K562 (cell line): ENCODE results near the gene LRRC71. TPM values are rescaled to one million over a fixed set of nuclear protein-coding genes. Genes with fewer than 3 reads are reported as not detected.

Source experiments
- ATAC-seq: fragments of 200-7000 bp; cut with Tn5 transposase; 3 replicates; pipeline ENCODE4 v1.9.1; 2020; ENCODE audit warnings: moderate library complexity
- BruUV-seq: library from RNA; stranded (reverse); fragments of 400-500 nt; replicated peaks from 2 replicates; lab custom pipeline; 2021; lab: Mats Ljungman, UMichigan
- CTCF ChIA-PET: fragments of 300-600 bp; formaldehyde crosslinking; extraction: SDS; loops from one replicate; lab custom pipeline; 2021; ENCODE audit warnings: low intra/inter-chr PET ratio; lab: Yijun Ruan, JAX
- POLR2A ChIA-PET: fragments of 300-600, 350-650 bp; sonication (Branson Sonifier 250); formaldehyde crosslinking; extraction: SDS; loops from one replicate; lab custom pipeline; 2021; ENCODE audit warnings: antibody characterized with exemption, inconsistent platforms; lab: Yijun Ruan, JAX
- DNase-seq, 4 experiments: peaks; one replicate each; pipeline versions ENCODE4 v3.0.0 to v3.0.0-alpha.2; 2011 to 2018; ENCODE audit warnings: low spot score in 3 of 4, mixed read lengths in 3 of 4; ENCODE audit errors: extremely low read depth in 1 of 4
- FAIRE-seq: peaks from 2 replicates; lab custom pipeline; 2011; peaks lifted over from hg19 to GRCh38; lab: Jason Lieb, UNC
- H2AFZ ChIP-seq: 2 replicates; pipeline ENCODE4 v1.6.0; 2011; ENCODE audit warnings: low read depth, low read length, control low read depth, inconsistent platforms
- H3K27ac ChIP-seq: fragments of 200-600 bp; 3 replicates; pipeline ENCODE4 v1.8.0; 2011; ENCODE audit warnings: low read depth, mild to moderate bottlenecking, control low read depth, inconsistent platforms, low read length, moderate library complexity, mixed read lengths; ENCODE audit errors: extremely low read depth
- H3K27me3 ChIP-seq, 2 experiments: fragments of 300-600 bp in 1 of 2; 2 replicates in 1 of 2; 3 replicates in 1 of 2; pipeline versions ENCODE4 v1.6.0 to v1.8.0; 2011; ENCODE audit warnings: inconsistent platforms in 2 of 2, low read length in 2 of 2, mild to moderate bottlenecking in 1 of 2, mixed read lengths in 1 of 2, moderate library complexity in 1 of 2; ENCODE audit not compliant: control insufficient read depth in 2 of 2, insufficient read depth in 2 of 2
- H3K36me3 ChIP-seq: fragments of 300-600 bp; 3 replicates; pipeline ENCODE4 v1.8.0; 2011; ENCODE audit warnings: mild to moderate bottlenecking, low read length, inconsistent platforms; ENCODE audit not compliant: control insufficient read depth, insufficient read depth
- H3K4me1 ChIP-seq, 2 experiments: fragments of 200-600 bp in 1 of 2; replicated peaks in 1 of 2; 2 replicates in 1 of 2; 3 replicates in 1 of 2; pipeline versions ENCODE4 v1.5.1 to v1.8.0; 2011; ENCODE audit warnings: inconsistent platforms in 2 of 2, low read length in 2 of 2, mild to moderate bottlenecking in 1 of 2, mixed read lengths in 1 of 2, moderate library complexity in 1 of 2; ENCODE audit not compliant: control insufficient read depth in 2 of 2, insufficient read depth in 2 of 2
- H3K4me2 ChIP-seq: 2 replicates; pipeline ENCODE4 v1.6.1; 2011; ENCODE audit warnings: low read length, control low read depth, inconsistent platforms, mixed read lengths; ENCODE audit not compliant: insufficient read depth
- H3K4me3 ChIP-seq: fragments of 200-600 bp; sonication (generic), shearing (Covaris generic); 2 replicates; pipeline ENCODE4 v1.5.1; 2016; ENCODE audit warnings: control low read depth, inconsistent platforms
- H3K79me2 ChIP-seq: fragments of 200-600 bp; 3 replicates; pipeline ENCODE4 v1.8.0; 2011; ENCODE audit warnings: low read length, inconsistent platforms; ENCODE audit not compliant: control insufficient read depth, insufficient read depth
- H3K9ac ChIP-seq, 2 experiments: 2 replicates each; pipeline versions ENCODE4 v1.6.0 to v1.6.1; 2011; ENCODE audit warnings: low read depth in 2 of 2, low read length in 2 of 2, control low read depth in 1 of 2, inconsistent platforms in 1 of 2, mild to moderate bottlenecking in 1 of 2, mixed read lengths in 1 of 2; ENCODE audit not compliant: insufficient read depth in 1 of 2
- H3K9me1 ChIP-seq: one replicate; pipeline ENCODE4 v1.6.0; 2011; ENCODE audit warnings: inconsistent platforms, mild to moderate bottlenecking, low read length, moderate library complexity; ENCODE audit not compliant: control insufficient read depth, insufficient read depth
- H3K9me3 ChIP-seq: replicated peaks from 2 replicates; pipeline ENCODE4 v1.5.1; 2011; ENCODE audit warnings: low read depth, low read length, inconsistent platforms; ENCODE audit not compliant: control insufficient read depth, insufficient read depth
- H4K20me1 ChIP-seq: replicated peaks from 2 replicates; pipeline ENCODE4 v1.6.1; 2011; ENCODE audit warnings: low read length, inconsistent platforms, mixed read lengths; ENCODE audit not compliant: control insufficient read depth, insufficient read depth
- CHD4 ChIP-seq: fragments of 200-600 bp; sonication (generic); IDR thresholded peaks from 3 replicates; pipeline ENCODE4 v1.6.1; 2012; ENCODE audit warnings: low read depth, mild to moderate bottlenecking, mixed read lengths, low read length, inconsistent platforms; ENCODE audit not compliant: insufficient read depth, insufficient replicate concordance, poor library complexity, severe bottlenecking
- FOS ChIP-seq: IDR thresholded peaks from 3 replicates; pipeline ENCODE4 v1.6.1; 2011; ENCODE audit not compliant: insufficient read length; ENCODE audit errors: extremely low read depth
- GTF3C2 ChIP-seq: IDR thresholded peaks from 3 replicates; pipeline ENCODE4 v1.6.1; 2011; ENCODE audit warnings: borderline replicate concordance, mild to moderate bottlenecking, moderate library complexity; ENCODE audit not compliant: insufficient read length; ENCODE audit errors: extremely low read depth
- KDM5B ChIP-seq: fragments of 200-600 bp; sonication (generic); IDR thresholded peaks from 2 replicates; pipeline ENCODE4 v1.6.1; 2012; ENCODE audit warnings: low read depth, mild to moderate bottlenecking, moderate library complexity, low read length, control low read depth, inconsistent platforms; ENCODE audit not compliant: insufficient replicate concordance
- KHSRP ChIP-seq: fragments of 450-650 bp; IDR thresholded peaks from 2 replicates; pipeline ENCODE4 v1.6.1; 2017
- MIER1 ChIP-seq: fragments of 450-650 bp; IDR thresholded peaks from 2 replicates; pipeline ENCODE4 v1.6.1; 2016; ENCODE audit warnings: antibody characterized with exemption, mild to moderate bottlenecking, low read depth
- NCOA2 ChIP-seq, 2 experiments: fragments of 450-650 bp; IDR thresholded peaks; 2 replicates each; pipeline ENCODE4 v1.6.1; 2018; ENCODE audit warnings: mild to moderate bottlenecking in 2 of 2, moderate library complexity in 1 of 2; ENCODE audit not compliant: partially characterized antibody in 2 of 2
- NFIX ChIP-seq: fragments of 250-450 bp; sonication (Bioruptor Pico); IDR thresholded peaks from 2 replicates; pipeline ENCODE4 v1.4.0; 2020; ENCODE audit warnings: low read depth, mild to moderate bottlenecking, moderate library complexity
- POLR2G ChIP-seq: fragments of 200-400 bp; formaldehyde crosslinking; IDR thresholded peaks from 2 replicates; pipeline ENCODE4 v1.6.1; 2017; ENCODE audit warnings: low read depth, mild to moderate bottlenecking, antibody characterized with exemption, low read length, moderate library complexity
- RBM15 ChIP-seq: fragments of 200-400 bp; formaldehyde crosslinking; IDR thresholded peaks from 2 replicates; pipeline ENCODE4 v1.6.1; 2018; ENCODE audit warnings: mild to moderate bottlenecking, low read length, moderate library complexity; ENCODE audit not compliant: insufficient read depth
- TRIM28 ChIP-seq: fragments of 450-650 bp; IDR thresholded peaks from 2 replicates; pipeline ENCODE4 v1.6.1; 2017
- ZBTB17 ChIP-seq: fragments of 450-650 bp; formaldehyde crosslinking; IDR thresholded peaks from 2 replicates; pipeline ENCODE4 v1.4.0; 2020; ENCODE audit warnings: mild to moderate bottlenecking
- ZNF436 ChIP-seq: fragments of 250-450, 450-650 bp; sonication (Bioruptor Pico); formaldehyde crosslinking; IDR thresholded peaks from 2 replicates; pipeline ENCODE4 v1.7.0; 2020; ENCODE audit warnings: mild to moderate bottlenecking
- ZSCAN29 ChIP-seq: fragments of 450-650 bp; IDR thresholded peaks from 2 replicates; pipeline ENCODE4 v1.6.1; 2017
- WGBS: fragments of 100-300 bp; shearing (Covaris generic); methylation state at CpG from one replicate; pipeline ENCODE4 v1.1.6; 2016; ENCODE audit warnings: low coverage, mixed read lengths; ENCODE audit not compliant: insufficient coverage; ENCODE audit errors: missing lambda C conversion rate; 5-methylcytosine and 5-hydroxymethylcytosine counted together
- in situ Hi-C: fragments of 300-500 bp; cut with MboI; formaldehyde crosslinking; loops from 4 replicates; pipeline ENCODE4 v1.15.0; 2018; ENCODE audit warnings: inconsistent platforms, mixed read lengths
- intact Hi-C: fragments of 100-400 bp; cut with micrococcal nuclease; formaldehyde crosslinking; loops from 2 replicates; pipeline ENCODE4 v1.14.2; 2022
- polyA plus RNA-seq, 8 experiments: library from polyadenylated mRNA; depleted of rRNA in 4 of 8; stranded (reverse) in 5 of 8; unstranded in 3 of 8; fragments of >200 nt; fragmentation: Nextera tagmentation in 2 of 8; fragmentation: Illumina TruSeq in 1 of 8; extraction: Ambion mirVana in 2 of 8; extraction: Trizol in 1 of 8; gene quantifications; 2 replicates each; pipeline versions ENCODE4 v1.2.1 to v1.2.3, GENCODE V29; 2011 to 2014; ENCODE audit warnings: inconsistent platforms in 1 of 8, missing spikeins in 1 of 8
- total RNA-seq, 7 experiments: library from RNA; depleted of rRNA in 6 of 7; stranded (reverse); fragments of >200 nt in 6 of 7; fragmentation: Illumina TruSeq in 2 of 7; extraction: Trizol in 2 of 7; gene quantifications; 2 replicates each; pipeline versions ENCODE4 v1.2.1 to v1.2.3, GENCODE V29; 2011 to 2021; ENCODE audit warnings: low replicate concordance in 1 of 7

Gene LRRC71
- total and polyA plus RNA-seq, 9 of the 15 experiments (the other 6 are each of a cell fraction or from before 2014, with no cell fraction given) = 0.06 to 1.2 (median 0.51) TPM; not detected in 1

GRCh38 chr1:156873659-156874058 lies 46.8 kb upstream of the LRRC71 start:
- no peaks in the 10 kb centered on the region for H3K79me2 ChIP-seq
- H3K4me3 ChIP-seq = no peak overlapping the region
- H3K27me3 ChIP-seq = no peaks in the 10 kb centered on the region
- peaks cover 21 to 34% of the 10 kb centered on the region in 2 experiments for H3K4me1 ChIP-seq
- TF ChIP-seq POLR2G (peak; percentile 43; the same call in 1 of the 2 replicates), MIER1 (no peak)
- H3K4me2 ChIP-seq = no peak overlapping the region
- H3K9me3 ChIP-seq = no peaks in the 10 kb centered on the region
- CTCF ChIA-PET = no interaction called here
- H4K20me1 ChIP-seq = no peaks in the 10 kb centered on the region
- 89% methylated on average over 17 of the region's 18 CpGs for WGBS
- intact Hi-C loops (no loop called here), in situ Hi-C loops (no loop called here)
- FAIRE-seq (no peak), ATAC-seq (no peak), DNase-seq (no peak)
- peaks cover 2% of the 10 kb centered on the region; the same call in 2 of the 3 replicates for H3K36me3 ChIP-seq
- H3K9me1 ChIP-seq = peaks cover 4% of the 10 kb centered on the region
- peak overlapping the region in 1 of 2 experiments; percentile 46; a peak in 1 of 4 replicates for H3K9ac ChIP-seq
- POLR2A ChIA-PET = no interaction called here
- no peak overlapping the region for H3K27ac ChIP-seq
- no TSS peak for BruUV-seq
- H2AFZ ChIP-seq = no peak overlapping the region

GRCh38 chr1:156874142-156874541 lies 46.3 kb upstream of the LRRC71 start:
- H3K4me3 ChIP-seq = no peak overlapping the region
- intact Hi-C loops (no loop called here), in situ Hi-C loops (no loop called here)
- DNase-seq (no peak), ATAC-seq (no peak), FAIRE-seq (no peak)
- peak overlapping the region in 1 of 2 experiments; percentile 79; a peak in 1 of 4 replicates for H3K9ac ChIP-seq
- peaks cover 18 to 33% of the 10 kb centered on the region in 2 experiments for H3K4me1 ChIP-seq
- no peaks in the 10 kb centered on the region for H3K27me3 ChIP-seq
- ChIA-PET CTCF (no interaction called here), POLR2A (interaction anchor here (1.4 kb wide), 1 partner anchor 9 kb away, joined by 3 read pairs; no protein-coding TSS in a partner anchor)
- H3K79me2 ChIP-seq = no peaks in the 10 kb centered on the region
- peaks cover 4% of the 10 kb centered on the region for H3K9me1 ChIP-seq
- H3K36me3 ChIP-seq = peaks cover 2% of the 10 kb centered on the region; the same call in 2 of the 3 replicates
- no peaks in the 10 kb centered on the region for H3K9me3 ChIP-seq
- WGBS = 70% methylated on average over 5 of the region's 5 CpGs
- H3K4me2 ChIP-seq = no peak overlapping the region
- H3K27ac ChIP-seq = no peak overlapping the region
- H2AFZ ChIP-seq = no peak overlapping the region
- no TSS peak for BruUV-seq
- H4K20me1 ChIP-seq = no peaks in the 10 kb centered on the region
- no peak for TF ChIP-seq KHSRP
- TF ChIP-seq RBM15 = no peak
- no peak for TF ChIP-seq FOS
- no peak for TF ChIP-seq GTF3C2
- no peak for TF ChIP-seq TRIM28
- no peak for TF ChIP-seq ZNF436
- TF ChIP-seq NCOA2 (IDR thresholded peaks at IDR 0.05; ENCODE audit: partially characterized antibody in 2 of 2) = no peak
- no peak for TF ChIP-seq ZSCAN29
- TF ChIP-seq NFIX (CRISPR knock-in tag) = no peak
- no peak for TF ChIP-seq ZBTB17 (CRISPR knock-in tag)
- no peak for TF ChIP-seq KDM5B
- TF ChIP-seq CHD4 = no peak
